Right lobe of liver (tissue), 6 donors: ENCODE data around the gene DHRS9. TPM values are rescaled to one million over a fixed set of nuclear protein-coding genes. Genes with fewer than 3 reads are reported as not detected.

ENCODE experiments used
- ATAC-seq, 4 donors: fragments of 200-7000 bp; cut with Tn5 transposase; one replicate each; pipeline ENCODE4 v1.9.1; 2020; ENCODE audit warnings: mild to moderate bottlenecking in 4 of 4, moderate library complexity in 4 of 4
- DNase-seq, 3 donors: peaks; one replicate each; pipeline ENCODE4 v3.0.0-alpha.2; 2020
- H3K27ac ChIP-seq, 3 donors: fragments of 200-600 bp; one replicate each; pipeline ENCODE4 v1.8.0; 2022
- H3K27me3 ChIP-seq, 2 donors: fragments of 200-600 bp; one replicate each; pipeline ENCODE4 v1.8.0; 2022
- H3K36me3 ChIP-seq, 4 donors: fragments of 200-600 bp; sonication (generic) in 1 of 4; one replicate each; pipeline versions ENCODE4 v1.5.1 to v1.8.0; 2017 to 2022; ENCODE audit warnings: control low read depth in 1 of 4
- H3K4me1 ChIP-seq, 4 donors: fragments of 200-600 bp; sonication (generic) in 1 of 4; one replicate each; pipeline versions ENCODE4 v1.5.1 to v1.8.0; 2017 to 2022; ENCODE audit warnings: control low read depth in 1 of 4
- H3K4me3 ChIP-seq, 3 donors: fragments of 200-600 bp; one replicate each; pipeline ENCODE4 v1.8.0; 2022
- H3K9me3 ChIP-seq, 4 donors: fragments of 200-600 bp; sonication (generic) in 1 of 4; one replicate each; pipeline versions ENCODE4 v1.5.1 to v1.8.0; 2017 to 2022; ENCODE audit warnings: control low read depth in 1 of 4
- POLR2A ChIP-seq: fragments of 450-650 bp; IDR thresholded peaks from one replicate; pipeline ENCODE4 v1.6.1; 2017; ENCODE audit warnings: antibody characterized with exemption, mild to moderate bottlenecking
- WGBS: methylation state at CpG from one replicate; pipeline ENCODE4 v1.1.6; 2018; ENCODE audit warnings: low coverage, low lambda C conversion rate; ENCODE audit not compliant: insufficient coverage; ENCODE audit errors: missing lambda C conversion rate; 5-methylcytosine and 5-hydroxymethylcytosine counted together
- intact Hi-C, 2 donors: fragments of 100-400 bp; cut with DNase I; formaldehyde crosslinking; loops; one replicate each; pipeline versions ENCODE4 v1.11.2 to v1.14.1; 2022
- total RNA-seq, 6 experiments: library from RNA; depleted of rRNA in 2 of 6; stranded (reverse); fragments of >200 nt in 2 of 6; fragmentation: NEBNext Ultra II Directional in 3 of 6; extraction: Animal tissue kit (Norgen Biotek cat#: 25700) in 3 of 6; gene quantifications; one replicate each; pipeline versions ENCODE4 v1.1.0 to v1.2.4, GENCODE V29; 2016 to 2023
- TF ChIP-seq, protein P1 (sequence below), 4 donors: fragments of 200-600 bp in 3 of 4; fragments of 450-650 bp in 1 of 4; IDR thresholded peaks; one replicate each; pipeline versions ENCODE4 v1.5.1 to v1.8.0; 2016 to 2022; ENCODE audit warnings: antibody characterized with exemption in 4 of 4, mild to moderate bottlenecking in 2 of 4
- donor health status: DM: no; HTN: yes; CAD: no.
- donor health status: DM: no; HTN: no; CAD: no.
- donor health status: DM: no; HTN: no; CAD: no.
- donor health status: DM: no; HTN: yes; CAD: no.
- donor health status: DM: no; HTN: yes; CAD: no.

Gene DHRS9
- total RNA-seq, 6 experiments from 2014 or later = 0.29 to 1.2 (median 0.55) TPM

DNA sequence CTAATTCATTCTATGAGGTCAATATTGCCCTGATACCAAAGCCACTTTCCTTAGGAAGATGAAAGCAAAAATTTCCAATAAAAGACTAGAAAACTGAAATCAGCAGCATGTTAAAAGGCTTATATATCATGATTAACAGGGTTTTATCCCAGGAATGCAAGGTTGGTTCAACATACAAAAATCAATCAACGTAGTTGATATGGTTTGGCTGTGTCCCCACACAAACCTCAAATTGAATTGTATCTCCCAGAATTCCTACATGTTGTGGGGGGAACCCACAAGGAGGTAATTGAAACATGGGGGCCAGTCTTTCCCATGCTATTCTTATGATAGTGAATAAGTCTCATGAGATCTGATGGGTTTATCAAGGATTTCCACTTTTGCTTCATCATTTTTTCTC lies 26.5 kb upstream of the DHRS9 start:
- no peak overlapping the region for H3K27ac ChIP-seq
- no peak for TF ChIP-seq POLR2A
- TF ChIP-seq, protein P1, sequence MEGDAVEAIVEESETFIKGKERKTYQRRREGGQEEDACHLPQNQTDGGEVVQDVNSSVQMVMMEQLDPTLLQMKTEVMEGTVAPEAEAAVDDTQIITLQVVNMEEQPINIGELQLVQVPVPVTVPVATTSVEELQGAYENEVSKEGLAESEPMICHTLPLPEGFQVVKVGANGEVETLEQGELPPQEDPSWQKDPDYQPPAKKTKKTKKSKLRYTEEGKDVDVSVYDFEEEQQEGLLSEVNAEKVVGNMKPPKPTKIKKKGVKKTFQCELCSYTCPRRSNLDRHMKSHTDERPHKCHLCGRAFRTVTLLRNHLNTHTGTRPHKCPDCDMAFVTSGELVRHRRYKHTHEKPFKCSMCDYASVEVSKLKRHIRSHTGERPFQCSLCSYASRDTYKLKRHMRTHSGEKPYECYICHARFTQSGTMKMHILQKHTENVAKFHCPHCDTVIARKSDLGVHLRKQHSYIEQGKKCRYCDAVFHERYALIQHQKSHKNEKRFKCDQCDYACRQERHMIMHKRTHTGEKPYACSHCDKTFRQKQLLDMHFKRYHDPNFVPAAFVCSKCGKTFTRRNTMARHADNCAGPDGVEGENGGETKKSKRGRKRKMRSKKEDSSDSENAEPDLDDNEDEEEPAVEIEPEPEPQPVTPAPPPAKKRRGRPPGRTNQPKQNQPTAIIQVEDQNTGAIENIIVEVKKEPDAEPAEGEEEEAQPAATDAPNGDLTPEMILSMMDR (IDR thresholded peaks at IDR 0.05) = no peak
- H3K4me1 ChIP-seq = no peaks in the 10 kb centered on the region
- no peaks in the 10 kb centered on the region for H3K9me3 ChIP-seq
- DNase-seq = no peak
- intact Hi-C loops = no loop called here
- no peak for ATAC-seq
- H3K4me3 ChIP-seq = no peak overlapping the region
- no peaks in the 10 kb centered on the region for H3K27me3 ChIP-seq
- H3K36me3 ChIP-seq = no peaks in the 10 kb centered on the region
- 100% methylated on average over 1 of the region's 1 CpG for WGBS

DNA sequence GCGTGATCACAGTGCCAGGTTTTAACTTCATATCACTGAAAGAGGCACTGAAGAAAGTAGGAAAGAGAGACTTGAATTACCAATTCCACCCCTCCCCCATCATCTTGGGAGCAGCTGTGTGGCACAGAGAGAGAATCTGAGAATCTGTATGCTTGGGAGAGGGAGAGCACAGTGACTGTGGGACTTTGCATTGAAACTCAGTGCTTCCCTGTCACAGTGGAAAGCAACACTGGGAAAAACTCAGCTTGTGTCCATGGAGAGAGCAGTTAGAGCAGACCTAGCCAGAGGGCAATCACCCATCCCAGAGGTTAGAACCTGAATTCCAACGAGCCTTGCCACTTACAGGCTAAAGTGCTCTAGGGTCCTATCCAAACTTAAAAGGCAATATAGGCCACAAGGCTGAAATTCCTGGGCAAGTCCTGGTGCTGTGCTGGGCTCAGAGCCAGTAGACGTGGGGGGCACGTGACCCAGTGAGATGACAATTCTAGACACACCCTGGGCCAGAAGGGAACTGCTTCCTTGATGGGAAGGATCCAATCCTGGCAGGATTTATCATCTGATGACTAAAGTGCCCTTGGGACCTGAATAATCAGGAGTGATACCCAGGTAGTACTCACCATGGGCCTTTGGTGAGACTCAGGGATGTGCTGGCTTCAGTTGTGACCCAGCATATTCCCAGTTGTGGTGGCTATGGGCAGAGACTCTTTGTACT lies 22.8 kb upstream of the DHRS9 start:
- Histone ChIP-seq H3K27me3 (no peaks in the 10 kb centered on the region), H3K9me3 (no peaks in the 10 kb centered on the region), H3K27ac (no peak overlapping the region), H3K4me3 (no peak overlapping the region), H3K4me1 (no peaks in the 10 kb centered on the region), H3K36me3 (no peaks in the 10 kb centered on the region)
- DNase-seq = no peak
- TF ChIP-seq, protein P1 (IDR thresholded peaks at IDR 0.05) = no peak
- ATAC-seq = no peak
- intact Hi-C loops = no loop called here
- 90% methylated on average over 2 of the region's 4 CpGs for WGBS

DNA sequence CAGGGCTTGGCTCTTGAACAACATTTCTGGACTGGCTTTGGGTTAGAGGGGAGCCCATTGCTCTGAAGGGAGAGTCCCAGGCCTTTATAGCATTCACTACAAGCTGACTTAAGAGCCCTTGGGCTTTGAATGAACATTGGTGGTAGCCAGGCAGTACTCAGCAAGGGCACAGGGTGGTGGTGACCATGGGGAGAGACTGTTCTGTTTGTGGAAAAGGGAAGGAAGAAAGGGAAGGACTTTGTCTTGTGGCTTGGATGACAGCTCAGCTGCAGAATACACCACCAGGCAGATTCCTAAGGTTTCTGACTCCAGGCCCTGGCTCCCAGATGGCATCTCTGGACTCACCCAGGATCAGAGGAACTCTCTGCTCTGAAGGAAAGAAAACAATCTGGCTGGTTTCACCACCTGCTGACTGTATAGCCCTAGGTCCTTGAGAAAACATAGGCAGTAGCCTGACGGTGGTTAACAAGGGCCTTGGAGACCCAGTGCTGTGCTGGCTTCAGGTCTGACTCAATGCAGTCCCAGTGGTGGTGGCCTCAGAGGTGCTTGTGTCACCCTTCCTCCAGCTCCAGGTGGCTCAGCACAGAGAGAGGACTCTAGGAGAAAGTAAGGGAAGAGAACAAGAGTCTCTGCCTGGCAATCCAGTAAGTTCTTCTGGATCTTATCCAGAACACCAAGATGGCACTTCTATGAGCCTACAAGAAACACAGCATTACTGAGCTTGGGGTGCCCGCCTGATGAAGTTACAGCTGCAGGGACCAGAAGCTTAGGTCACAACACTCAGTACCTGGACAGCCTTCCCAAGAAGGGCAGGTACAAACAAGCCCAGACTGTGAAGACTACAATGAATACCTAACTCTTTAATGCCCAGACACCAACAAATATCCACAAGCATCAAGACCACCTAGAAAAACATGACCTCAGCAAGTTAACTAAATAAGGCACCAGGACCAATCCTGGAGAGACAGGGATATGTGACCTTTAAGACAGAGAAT lies 21.8 kb upstream of the DHRS9 start:
- no peak overlapping the region for H3K4me3 ChIP-seq
- intact Hi-C loops = no loop called here
- H3K27ac ChIP-seq = no peak overlapping the region
- no CpG with 5 or more reads among the region's 2 CpGs for WGBS
- no peaks in the 10 kb centered on the region for H3K4me1 ChIP-seq
- no peaks in the 10 kb centered on the region for H3K9me3 ChIP-seq
- DNase-seq = no peak
- no peaks in the 10 kb centered on the region for H3K27me3 ChIP-seq
- TF ChIP-seq POLR2A = no peak
- TF ChIP-seq, protein P1 (IDR thresholded peaks at IDR 0.05) = no peak
- peak in 3 of 4 donors; percentile 28 to 41 (median 36) for ATAC-seq
- no peaks in the 10 kb centered on the region for H3K36me3 ChIP-seq

DNA sequence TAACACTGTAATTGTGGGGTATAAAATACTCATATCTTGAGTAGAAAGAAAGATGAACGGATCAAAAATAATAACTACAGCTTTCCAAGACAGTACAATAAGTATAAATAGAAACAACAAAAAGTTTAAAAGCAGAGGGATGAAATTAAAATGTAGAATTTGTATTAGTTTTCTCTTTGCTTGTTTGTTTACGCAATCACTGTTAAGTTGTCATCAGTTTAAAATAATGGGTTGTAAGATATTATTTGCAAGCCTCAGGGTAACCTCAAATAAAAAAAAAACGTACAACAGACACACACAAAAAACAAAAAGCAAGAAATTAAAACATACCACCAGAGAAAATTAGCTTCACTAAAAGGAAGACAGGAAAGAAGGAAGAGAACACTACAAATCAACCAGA lies 20.2 kb upstream of the DHRS9 start:
- TF ChIP-seq, protein P1 (IDR thresholded peaks at IDR 0.05) = no peak
- TF ChIP-seq POLR2A = no peak
- Histone ChIP-seq H3K36me3 (no peaks in the 10 kb centered on the region), H3K9me3 (no peaks in the 10 kb centered on the region), H3K4me1 (no peaks in the 10 kb centered on the region), H3K27me3 (no peaks in the 10 kb centered on the region), H3K4me3 (no peak overlapping the region), H3K27ac (no peak overlapping the region)
- ATAC-seq (no peak), DNase-seq (no peak)
- intact Hi-C loops = no loop called here
- WGBS = 64% methylated on average over 3 of the region's 3 CpGs
